ENCODE results near the gene EPB41L3. TPM values are rescaled to one million over a fixed set of nuclear protein-coding genes. Genes with fewer than 3 reads are reported as not detected.

EPB41L3 gene
- total and polyA plus RNA-seq, 2 experiments from 2014 or later = 8.0 to 11.7 TPM

GRCh38 chr18:5389356-5389755, 154.4 kb downstream of the EPB41L3 start (continued):
- TF ChIP-seq ZNF462 (CRISPR knock-in tag; IDR thresholded peaks at IDR 0.05) = no peak
- TF ChIP-seq ZNF114 (CRISPR knock-in tag; IDR thresholded peaks at IDR 0.05) = no peak
- no peak for TF ChIP-seq STAT1 (IDR thresholded peaks at IDR 0.05; ENCODE audit: unreplicated experiment)

GRCh38 chr18:5388896-5389295, 154.9 kb downstream of the EPB41L3 start:
- H3K27ac Mint-ChIP-seq = no peak overlapping the region
- H3K36me3 ChIP-seq (ENCODE audit: insufficient read depth) = no peaks in the 10 kb centered on the region
- H3K4me1 Mint-ChIP-seq = no peaks in the 10 kb centered on the region
- H3K36me3 Mint-ChIP-seq (ENCODE audit: low read depth) = no peaks in the 10 kb centered on the region
- no peaks in the 10 kb centered on the region for H3K27me3 Mint-ChIP-seq (ENCODE audit: insufficient read depth, low read depth, poor library complexity)
- no peak overlapping the region for H3K4me3 Mint-ChIP-seq
- no peaks in the 10 kb centered on the region for H3F3A ChIP-seq (replicated peaks; ENCODE audit: low read depth)
- H3K4me3 ChIP-seq = no peak overlapping the region
- H3K9me2 ChIP-seq (ENCODE audit: insufficient read depth) = no peaks in the 10 kb centered on the region
- no peaks in the 10 kb centered on the region for H3K4me1 ChIP-seq (ENCODE audit: insufficient read depth)
- no peak overlapping the region for H2AFZ ChIP-seq
- H3K27ac ChIP-seq (ENCODE audit: low read depth) = no peak overlapping the region
- H3K4me2 ChIP-seq = no peak overlapping the region
- H3K9me3 Mint-ChIP-seq = no peaks in the 10 kb centered on the region
- no peaks in the 10 kb centered on the region for H3K79me2 ChIP-seq (replicated peaks; ENCODE audit: insufficient read depth)
- no peaks in the 10 kb centered on the region; the same call in 1 of the 2 replicates for H4K20me1 ChIP-seq (replicated peaks; ENCODE audit: insufficient read depth)
- no peaks in the 10 kb centered on the region for H3K27me3 ChIP-seq (ENCODE audit: insufficient read depth)
- DNase-seq (ENCODE audit: low spot score) (no peak), ATAC-seq (no peak)
- TF ChIP-seq ZNF331 (CRISPR knock-in tag; IDR thresholded peaks at IDR 0.05; ENCODE audit: low read depth) = no peak
- no peak for TF ChIP-seq CREB1 (CRISPR knock-in tag; IDR thresholded peaks at IDR 0.05; ENCODE audit: low read depth)
- no peak for TF ChIP-seq ZNF462 (CRISPR knock-in tag; IDR thresholded peaks at IDR 0.05)
- no peak for TF ChIP-seq EZH2 (IDR thresholded peaks at IDR 0.05; ENCODE audit: low read depth, unreplicated experiment)
- TF ChIP-seq ZNF114 (CRISPR knock-in tag; IDR thresholded peaks at IDR 0.05) = no peak
- no peak for TF ChIP-seq ETS1 (IDR thresholded peaks at IDR 0.05)
